ENCODE results near the gene TESK1. TPM values are rescaled to one million over a fixed set of nuclear protein-coding genes. Genes with fewer than 3 reads are reported as not detected.
A peak's percentile ranks its signal among the peaks of the same experiment; 100 is the strongest.
"Not testable (repeated sequence)": the region's sequence is repeated elsewhere in the genome, so short reads cannot be mapped to it uniquely, and the experiment has no call there.

Gene TESK1
- total RNA-seq, 1 donor from 2014 or later = 62.3 TPM

DNA sequence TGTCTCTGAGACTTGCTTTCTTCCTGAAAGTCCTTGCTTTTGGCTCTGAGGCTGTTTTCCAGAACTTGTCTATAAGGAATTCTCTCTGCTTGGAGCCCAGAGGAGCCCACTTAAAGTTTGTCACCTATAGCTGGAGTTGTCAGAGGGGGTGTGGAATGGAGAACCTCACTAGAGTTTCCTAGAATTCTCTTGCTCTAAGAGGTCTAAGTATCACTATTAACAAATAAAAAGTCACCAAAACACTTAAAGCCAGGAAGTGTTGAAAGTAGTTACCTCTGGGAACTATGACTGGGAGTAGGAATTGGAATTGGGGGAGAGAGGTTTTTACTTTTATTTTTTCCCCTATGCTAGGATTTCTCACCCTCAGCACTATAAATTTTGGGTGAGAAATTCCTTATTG, 30.7 kb downstream of the TESK1 start:
- DNase-seq (ENCODE audit: low spot score, unreplicated experiment) = no peak
- no peaks in the 10 kb centered on the region for H3K4me1 Mint-ChIP-seq (ENCODE audit: low read depth)
- TF ChIP-seq, protein P1, sequence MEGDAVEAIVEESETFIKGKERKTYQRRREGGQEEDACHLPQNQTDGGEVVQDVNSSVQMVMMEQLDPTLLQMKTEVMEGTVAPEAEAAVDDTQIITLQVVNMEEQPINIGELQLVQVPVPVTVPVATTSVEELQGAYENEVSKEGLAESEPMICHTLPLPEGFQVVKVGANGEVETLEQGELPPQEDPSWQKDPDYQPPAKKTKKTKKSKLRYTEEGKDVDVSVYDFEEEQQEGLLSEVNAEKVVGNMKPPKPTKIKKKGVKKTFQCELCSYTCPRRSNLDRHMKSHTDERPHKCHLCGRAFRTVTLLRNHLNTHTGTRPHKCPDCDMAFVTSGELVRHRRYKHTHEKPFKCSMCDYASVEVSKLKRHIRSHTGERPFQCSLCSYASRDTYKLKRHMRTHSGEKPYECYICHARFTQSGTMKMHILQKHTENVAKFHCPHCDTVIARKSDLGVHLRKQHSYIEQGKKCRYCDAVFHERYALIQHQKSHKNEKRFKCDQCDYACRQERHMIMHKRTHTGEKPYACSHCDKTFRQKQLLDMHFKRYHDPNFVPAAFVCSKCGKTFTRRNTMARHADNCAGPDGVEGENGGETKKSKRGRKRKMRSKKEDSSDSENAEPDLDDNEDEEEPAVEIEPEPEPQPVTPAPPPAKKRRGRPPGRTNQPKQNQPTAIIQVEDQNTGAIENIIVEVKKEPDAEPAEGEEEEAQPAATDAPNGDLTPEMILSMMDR (IDR thresholded peaks at IDR 0.05; ENCODE audit: unreplicated experiment) = no peak
- peaks cover 6% of the 10 kb centered on the region for H3K27me3 Mint-ChIP-seq
- H3K9me3 Mint-ChIP-seq (ENCODE audit: low read depth) = peaks cover 8% of the 10 kb centered on the region
- H3K4me3 Mint-ChIP-seq (ENCODE audit: low read depth) = no peak overlapping the region
- no peak overlapping the region for H3K27ac Mint-ChIP-seq
- H3K36me3 Mint-ChIP-seq (ENCODE audit: insufficient read depth) = peaks cover 5% of the 10 kb centered on the region

DNA sequence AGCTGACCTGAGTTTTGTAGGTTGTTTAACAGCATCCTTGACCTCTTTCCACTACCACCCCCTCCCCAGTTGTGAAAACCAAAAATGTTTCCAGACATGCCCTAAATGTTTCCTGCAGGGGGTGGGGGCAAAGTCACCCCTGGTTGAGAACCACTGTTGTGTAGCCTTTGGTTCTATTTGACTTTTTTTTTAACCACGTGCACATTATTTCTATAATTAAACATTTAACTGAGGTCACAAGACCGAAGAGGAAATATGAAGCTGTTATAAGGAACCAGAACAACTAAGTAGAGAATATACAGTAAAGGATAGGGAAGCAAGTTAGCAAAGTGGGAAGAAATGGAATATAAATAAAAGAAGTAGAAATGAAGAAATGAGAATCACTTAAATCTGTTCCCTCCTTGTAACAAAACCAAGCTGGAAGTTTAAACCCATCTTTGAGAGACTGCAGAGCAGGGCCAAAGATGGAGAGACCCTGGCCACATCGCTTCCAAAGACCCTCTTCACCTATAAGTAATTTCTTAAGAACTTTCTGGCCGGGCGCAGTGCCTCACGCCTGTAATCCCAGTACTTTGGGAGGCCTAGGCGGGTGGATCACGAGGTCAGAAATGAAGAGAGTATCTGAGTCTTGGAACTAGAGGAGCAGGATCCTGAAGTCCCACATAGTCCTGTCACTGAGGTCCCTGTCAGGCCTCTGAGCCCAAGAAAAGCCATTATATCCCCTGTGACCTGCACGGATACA, 31.2 kb downstream of the TESK1 start:
- no peak for DNase-seq (ENCODE audit: low spot score, unreplicated experiment)
- TF ChIP-seq, protein P1 (IDR thresholded peaks at IDR 0.05; ENCODE audit: unreplicated experiment) = no peak

DNA sequence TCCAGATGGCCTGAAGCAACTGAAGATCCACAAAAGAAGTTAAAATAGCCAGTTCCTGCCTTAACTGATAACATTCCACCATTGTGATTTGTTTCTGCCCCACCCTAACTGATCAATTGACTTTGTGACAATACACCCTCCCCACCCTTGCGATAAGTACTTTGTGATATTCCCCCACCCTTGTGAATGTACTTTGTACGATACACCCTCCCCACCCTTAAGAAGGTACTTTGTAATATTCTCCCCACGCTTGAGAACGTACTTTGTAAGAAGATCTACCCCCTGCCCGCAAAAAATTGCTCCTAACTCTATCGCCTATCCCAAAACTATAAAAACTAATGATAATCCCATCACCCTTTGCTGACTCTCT, 31.8 kb downstream of the TESK1 start:
- not testable (repeated sequence) for DNase-seq (ENCODE audit: low spot score, unreplicated experiment); H3K27ac Mint-ChIP-seq; H3K27me3 Mint-ChIP-seq; H3K4me3 Mint-ChIP-seq (ENCODE audit: low read depth); H3K36me3 Mint-ChIP-seq (ENCODE audit: insufficient read depth); H3K9me3 Mint-ChIP-seq (ENCODE audit: low read depth); H3K4me1 Mint-ChIP-seq (ENCODE audit: low read depth)

More for the DNA sequence above, 31.2 kb downstream of the TESK1 start:
- H3K27me3 Mint-ChIP-seq = peaks cover 6% of the 10 kb centered on the region
- H3K4me1 Mint-ChIP-seq (ENCODE audit: low read depth) = no peaks in the 10 kb centered on the region
- H3K36me3 Mint-ChIP-seq (ENCODE audit: insufficient read depth) = peaks cover 5% of the 10 kb centered on the region
- no peak overlapping the region for H3K27ac Mint-ChIP-seq
- no peak overlapping the region for H3K4me3 Mint-ChIP-seq (ENCODE audit: low read depth)
- H3K9me3 Mint-ChIP-seq (ENCODE audit: low read depth) = peaks cover 8% of the 10 kb centered on the region

DNA sequence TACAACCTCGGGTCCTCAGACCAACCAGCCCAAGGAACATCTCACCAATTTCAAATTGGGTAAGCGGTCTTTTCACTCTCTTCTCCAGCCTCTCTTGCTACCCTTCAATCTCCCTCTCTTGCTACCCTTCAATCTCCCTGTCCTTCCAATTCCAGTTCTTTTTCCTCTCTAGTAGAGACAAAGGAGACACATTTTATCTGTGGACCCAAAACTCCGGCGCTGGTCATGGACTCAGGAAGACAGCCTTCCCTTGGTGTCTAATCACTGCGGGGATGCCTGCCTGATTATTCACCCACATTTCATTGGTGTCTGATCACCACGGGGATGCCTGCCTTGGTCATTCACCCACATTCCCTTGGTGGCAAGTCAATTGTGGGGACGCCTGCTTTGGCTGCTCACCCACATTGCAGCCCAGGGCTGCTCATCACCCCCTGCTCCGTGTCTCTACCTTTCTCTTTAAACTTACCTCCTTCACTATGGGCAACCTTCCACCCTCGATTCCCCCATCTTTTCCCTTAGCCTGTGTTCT, 32.4 kb downstream of the TESK1 start:
- H3K9me3 Mint-ChIP-seq (ENCODE audit: low read depth); H3K27me3 Mint-ChIP-seq; DNase-seq (ENCODE audit: low spot score, unreplicated experiment); H3K27ac Mint-ChIP-seq; H3K36me3 Mint-ChIP-seq (ENCODE audit: insufficient read depth); H3K4me3 Mint-ChIP-seq (ENCODE audit: low read depth); H3K4me1 Mint-ChIP-seq (ENCODE audit: low read depth): not testable (repeated sequence)

DNA sequence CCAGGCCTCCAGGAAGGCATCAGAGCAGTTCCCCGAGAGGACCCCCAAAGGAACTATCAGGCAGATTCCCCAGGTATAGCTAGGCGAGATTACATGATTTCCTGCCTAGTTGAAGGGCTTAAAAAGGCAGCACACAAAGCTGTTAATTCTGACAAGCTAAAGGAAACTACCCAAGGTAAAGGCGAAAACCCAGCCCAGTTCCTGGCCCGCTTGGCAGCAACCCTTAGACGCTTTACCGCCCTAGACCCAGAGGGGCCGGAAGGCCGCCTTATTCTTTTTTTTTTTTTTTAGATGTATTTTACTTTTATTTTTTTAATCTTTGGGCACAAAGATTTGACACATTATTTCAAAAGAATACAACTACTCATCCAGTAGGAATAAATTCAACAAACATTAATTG, 33.7 kb downstream of the TESK1 start:
- H3K4me3 Mint-ChIP-seq (ENCODE audit: low read depth); H3K27ac Mint-ChIP-seq; H3K9me3 Mint-ChIP-seq (ENCODE audit: low read depth); H3K36me3 Mint-ChIP-seq (ENCODE audit: insufficient read depth); H3K4me1 Mint-ChIP-seq (ENCODE audit: low read depth); H3K27me3 Mint-ChIP-seq; DNase-seq (ENCODE audit: low spot score, unreplicated experiment): not testable (repeated sequence)

DNA sequence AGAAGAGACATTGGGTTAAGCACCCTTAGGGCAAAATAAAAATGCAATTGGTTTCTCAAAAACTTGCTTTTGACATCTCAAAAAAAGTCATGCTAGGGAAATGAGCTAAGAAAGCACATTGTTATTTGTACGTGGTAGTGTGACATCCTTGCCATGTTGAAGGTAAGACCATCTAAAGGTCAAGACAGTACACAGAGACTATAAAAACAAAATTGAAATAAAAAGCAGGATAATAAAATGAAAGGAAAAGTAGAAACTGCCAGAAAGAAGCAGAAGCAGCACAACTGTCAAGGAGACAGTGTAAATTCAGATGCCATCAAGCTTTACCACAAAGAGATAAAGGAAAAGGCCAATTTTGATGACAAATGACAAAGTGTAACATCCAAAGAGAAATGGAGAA, 34.2 kb downstream of the TESK1 start:
- H3K27ac Mint-ChIP-seq; H3K4me1 Mint-ChIP-seq (ENCODE audit: low read depth); H3K4me3 Mint-ChIP-seq (ENCODE audit: low read depth); H3K27me3 Mint-ChIP-seq; DNase-seq (ENCODE audit: low spot score, unreplicated experiment); H3K9me3 Mint-ChIP-seq (ENCODE audit: low read depth); H3K36me3 Mint-ChIP-seq (ENCODE audit: insufficient read depth): not testable (repeated sequence)

DNA sequence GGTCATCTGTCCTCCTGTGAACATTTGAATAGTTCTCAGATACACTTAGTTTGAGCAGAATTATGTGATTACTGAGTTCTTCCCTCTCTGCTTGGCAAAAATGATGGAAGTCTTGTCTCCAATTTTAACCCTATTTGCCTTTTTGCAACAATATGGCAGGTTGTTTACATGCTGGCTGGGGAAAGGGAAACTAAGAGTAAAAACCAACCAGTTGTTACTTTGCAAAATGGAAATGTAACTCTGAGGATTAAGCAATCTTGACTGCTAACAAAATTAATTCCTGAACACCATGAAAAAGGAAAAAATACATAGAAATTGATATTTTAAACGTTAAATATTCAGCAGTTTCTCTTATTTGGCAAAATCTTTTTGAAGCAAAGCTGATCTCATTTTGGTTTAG, 34.6 kb downstream of the TESK1 start:
- H3K27me3 Mint-ChIP-seq = peaks cover 6% of the 10 kb centered on the region
- H3K27ac Mint-ChIP-seq = no peak overlapping the region
- no peaks in the 10 kb centered on the region for H3K4me1 Mint-ChIP-seq (ENCODE audit: low read depth)
- H3K9me3 Mint-ChIP-seq (ENCODE audit: low read depth) = peaks cover 8% of the 10 kb centered on the region
- TF ChIP-seq, protein P1 (IDR thresholded peaks at IDR 0.05; ENCODE audit: unreplicated experiment) = no peak
- DNase-seq (ENCODE audit: low spot score, unreplicated experiment) = no peak
- no peak overlapping the region for H3K4me3 Mint-ChIP-seq (ENCODE audit: low read depth)
- H3K36me3 Mint-ChIP-seq (ENCODE audit: insufficient read depth) = peaks cover 5% of the 10 kb centered on the region

DNA sequence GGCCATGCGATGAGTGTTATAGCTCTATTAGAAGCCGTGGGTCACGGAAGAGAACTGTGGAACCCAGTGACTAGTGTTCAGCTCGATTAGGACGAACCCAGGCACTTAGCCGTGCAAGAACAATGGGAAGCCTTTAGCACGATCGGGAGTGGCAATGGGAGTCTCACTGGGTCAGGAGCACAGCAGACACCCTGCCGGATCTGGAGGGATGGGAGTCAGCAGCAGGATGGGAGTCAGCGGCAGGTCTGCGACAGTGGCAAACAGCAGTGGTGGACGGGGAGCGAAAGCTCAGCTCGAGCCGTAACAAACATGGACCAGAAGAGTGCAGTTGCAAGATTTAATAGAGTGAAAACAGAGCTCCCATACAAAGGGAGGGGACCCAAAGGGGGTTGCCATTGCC, 35.4 kb downstream of the TESK1 start:
- H3K27ac Mint-ChIP-seq = peak overlapping the region; percentile 42
- not testable (repeated sequence) for H3K27me3 Mint-ChIP-seq; H3K9me3 Mint-ChIP-seq (ENCODE audit: low read depth); H3K36me3 Mint-ChIP-seq (ENCODE audit: insufficient read depth); DNase-seq (ENCODE audit: low spot score, unreplicated experiment); H3K4me3 Mint-ChIP-seq (ENCODE audit: low read depth); H3K4me1 Mint-ChIP-seq (ENCODE audit: low read depth)

DNA sequence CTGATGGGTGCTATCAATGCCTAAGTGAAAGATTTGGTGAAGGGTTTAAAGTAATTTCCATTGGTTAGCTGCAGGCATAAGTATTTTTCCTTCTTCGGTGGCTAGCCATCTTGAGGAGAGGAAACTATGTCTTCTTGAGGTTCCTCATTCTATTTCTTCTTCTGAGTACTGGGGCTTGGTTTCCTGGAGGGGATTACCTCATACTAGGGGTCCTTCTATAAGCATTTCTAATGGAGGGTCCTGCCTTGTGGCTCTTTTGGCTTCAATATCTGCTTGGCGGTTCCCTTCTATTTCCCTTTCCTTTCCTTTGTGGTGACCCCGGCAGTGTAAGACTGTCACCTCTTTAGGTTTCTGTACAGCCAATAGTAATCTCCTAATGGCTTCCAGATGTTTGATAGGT, 36.4 kb downstream of the TESK1 start:
- H3K9me3 Mint-ChIP-seq (ENCODE audit: low read depth); H3K27me3 Mint-ChIP-seq; DNase-seq (ENCODE audit: low spot score, unreplicated experiment); H3K27ac Mint-ChIP-seq; H3K4me1 Mint-ChIP-seq (ENCODE audit: low read depth); H3K4me3 Mint-ChIP-seq (ENCODE audit: low read depth); H3K36me3 Mint-ChIP-seq (ENCODE audit: insufficient read depth): not testable (repeated sequence)
